Mucosa of rectum (tissue), 2 donors: ENCODE results near the gene PRR19.

Experiments used
- H3K27ac ChIP-seq, 2 donors: one replicate each; pipeline ENCODE4 v1.7.0; 2013; ENCODE audit warnings: inconsistent platforms in 2 of 2, low read depth in 2 of 2, low read length in 2 of 2
- H3K27me3 ChIP-seq, 2 donors: one replicate each; pipeline ENCODE4 v1.7.0; 2013; ENCODE audit warnings: low read length in 2 of 2; ENCODE audit not compliant: control insufficient read depth in 2 of 2, insufficient read depth in 2 of 2
- H3K36me3 ChIP-seq, 2 donors: one replicate each; pipeline ENCODE4 v1.7.0; 2013; ENCODE audit warnings: low read length in 2 of 2; ENCODE audit not compliant: control insufficient read depth in 2 of 2, insufficient read depth in 2 of 2
- H3K4me1 ChIP-seq, 2 donors: one replicate each; pipeline ENCODE4 v1.7.0; 2013; ENCODE audit warnings: low read length in 2 of 2, mild to moderate bottlenecking in 1 of 2; ENCODE audit not compliant: control insufficient read depth in 2 of 2, insufficient read depth in 2 of 2
- H3K4me3 ChIP-seq, 2 donors: one replicate each; pipeline ENCODE4 v1.7.0; 2013; ENCODE audit warnings: low read length in 2 of 2
- H3K9ac ChIP-seq, 2 donors: one replicate each; pipeline ENCODE4 v1.7.0; 2013; ENCODE audit warnings: low read length in 2 of 2, low read depth in 1 of 2, mild to moderate bottlenecking in 1 of 2
- H3K9me3 ChIP-seq, 2 donors: one replicate each; pipeline ENCODE4 v1.7.0; 2013; ENCODE audit warnings: low read length in 2 of 2; ENCODE audit not compliant: control insufficient read depth in 2 of 2
- donor health status: healthy.
- donor health status: Normal muscosa, but diverticular disease.

PRR19 gene

GRCh38 chr19:42288881-42289555 lies 12.9 kb upstream of the PRR19 start:
- peaks cover 41 to 50% of the 10 kb centered on the region in 2 donors for H3K36me3 ChIP-seq
- H3K27me3 ChIP-seq, result no peaks in the 10 kb centered on the region
- H3K4me1 ChIP-seq, result peaks cover 16 to 21% of the 10 kb centered on the region in 2 donors
- no peak overlapping the region for H3K9ac ChIP-seq
- H3K27ac ChIP-seq, result no peak overlapping the region
- H3K9me3 ChIP-seq, result no peaks in the 10 kb centered on the region
- no peak overlapping the region for H3K4me3 ChIP-seq

DNA sequence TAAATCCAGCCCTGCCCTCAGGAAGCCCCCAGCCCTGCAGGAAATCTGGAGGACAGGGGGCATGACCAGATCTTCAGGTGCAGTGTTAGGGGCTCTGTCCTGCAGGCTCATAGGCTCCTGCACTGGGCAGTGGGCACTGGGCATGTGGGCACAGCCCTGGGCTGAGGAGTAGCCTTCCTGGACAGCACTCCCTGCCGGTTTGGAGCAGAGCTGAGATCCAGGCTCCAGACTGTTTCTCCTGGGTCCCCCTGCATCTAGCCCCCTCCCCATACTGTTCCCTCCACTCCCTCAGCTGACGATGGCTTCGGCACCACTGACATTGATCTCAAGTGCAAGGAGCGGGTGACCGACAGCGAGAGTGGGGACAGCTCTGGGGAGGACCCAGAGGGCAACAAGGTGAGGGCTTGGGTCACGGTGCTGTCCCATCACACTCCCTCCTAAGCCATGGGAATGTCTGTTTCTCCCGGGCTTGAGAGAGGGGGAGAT lies 12.3 kb upstream of the PRR19 start:
- H3K4me1 ChIP-seq, result peaks cover 16 to 20% of the 10 kb centered on the region in 2 donors
- H3K36me3 ChIP-seq, result peaks cover 45 to 54% of the 10 kb centered on the region in 2 donors
- H3K9me3 ChIP-seq, result no peaks in the 10 kb centered on the region
- H3K27ac ChIP-seq, result no peak overlapping the region
- no peak overlapping the region for H3K9ac ChIP-seq
- H3K4me3 ChIP-seq, result no peak overlapping the region
- H3K27me3 ChIP-seq, result no peaks in the 10 kb centered on the region

DNA sequence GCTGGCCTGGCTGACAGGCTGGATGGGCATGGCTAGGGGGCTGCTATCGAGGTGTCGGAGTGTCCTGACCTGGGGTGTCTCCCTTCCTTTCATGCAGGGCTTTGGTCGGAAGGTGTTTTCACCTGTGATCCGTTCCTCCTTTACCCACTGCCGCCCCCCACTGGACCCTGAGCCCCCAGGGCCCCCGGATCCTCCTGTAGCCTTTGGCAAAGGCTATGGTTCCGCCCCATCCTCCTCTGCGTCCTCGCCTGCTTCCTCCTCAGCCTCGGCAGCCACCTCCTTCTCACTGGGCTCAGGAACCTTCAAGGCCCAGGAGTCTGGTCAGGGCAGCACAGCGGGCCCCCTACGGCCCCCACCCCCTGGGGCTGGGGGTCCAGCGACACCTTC lies 11.8 kb upstream of the PRR19 start:
- Histone ChIP-seq H3K27ac (no peak overlapping the region), H3K4me1 (peaks cover 13 to 15% of the 10 kb centered on the region in 2 donors), H3K27me3 (no peaks in the 10 kb centered on the region), H3K4me3 (no peak overlapping the region), H3K9ac (no peak overlapping the region), H3K9me3 (no peaks in the 10 kb centered on the region), H3K36me3 (peaks cover 46 to 56% of the 10 kb centered on the region in 2 donors)

- peaks cover 46 to 56% of the 10 kb centered on the region in 2 donors for H3K36me3 ChIP-seq
- no peak overlapping the region for H3K4me3 ChIP-seq
- no peaks in the 10 kb centered on the region for H3K27me3 ChIP-seq
These were observed 11.2 kb upstream of the PRR19 start for GRCh38 chr19:42290523-42291434.

DNA sequence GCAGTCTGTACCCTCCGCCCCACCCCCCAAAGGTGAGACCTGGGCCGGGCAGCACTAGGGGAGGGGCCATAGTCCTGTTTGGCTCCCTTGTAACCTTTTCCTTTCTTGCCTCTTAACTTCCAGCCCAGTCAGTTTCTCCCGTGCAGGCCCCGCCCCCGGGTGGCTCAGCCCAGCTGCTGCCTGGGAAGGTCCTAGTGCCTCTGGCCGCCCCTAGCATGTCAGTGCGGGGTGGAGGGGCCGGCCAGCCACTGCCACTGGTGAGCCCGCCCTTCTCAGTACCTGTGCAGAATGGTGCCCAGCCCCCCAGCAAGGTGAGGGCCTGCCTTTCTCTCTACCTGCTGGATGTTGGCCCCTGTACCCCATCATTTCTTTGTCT lies 10.5 kb upstream of the PRR19 start:
- peaks cover 5 to 6% of the 10 kb centered on the region in 2 donors for H3K4me1 ChIP-seq
- H3K27ac ChIP-seq, result no peak overlapping the region
- no peak overlapping the region for H3K9ac ChIP-seq
- H3K36me3 ChIP-seq, result peaks cover 46 to 56% of the 10 kb centered on the region in 2 donors
- no peak overlapping the region for H3K4me3 ChIP-seq
- no peaks in the 10 kb centered on the region for H3K9me3 ChIP-seq
- H3K27me3 ChIP-seq, result no peaks in the 10 kb centered on the region

More at GRCh38 chr19:42290523-42291434, 11.2 kb upstream of the PRR19 start:
- Histone ChIP-seq H3K4me1 (peaks cover 6 to 10% of the 10 kb centered on the region in 2 donors), H3K9ac (no peak overlapping the region), H3K9me3 (no peaks in the 10 kb centered on the region), H3K27ac (no peak overlapping the region)

DNA sequence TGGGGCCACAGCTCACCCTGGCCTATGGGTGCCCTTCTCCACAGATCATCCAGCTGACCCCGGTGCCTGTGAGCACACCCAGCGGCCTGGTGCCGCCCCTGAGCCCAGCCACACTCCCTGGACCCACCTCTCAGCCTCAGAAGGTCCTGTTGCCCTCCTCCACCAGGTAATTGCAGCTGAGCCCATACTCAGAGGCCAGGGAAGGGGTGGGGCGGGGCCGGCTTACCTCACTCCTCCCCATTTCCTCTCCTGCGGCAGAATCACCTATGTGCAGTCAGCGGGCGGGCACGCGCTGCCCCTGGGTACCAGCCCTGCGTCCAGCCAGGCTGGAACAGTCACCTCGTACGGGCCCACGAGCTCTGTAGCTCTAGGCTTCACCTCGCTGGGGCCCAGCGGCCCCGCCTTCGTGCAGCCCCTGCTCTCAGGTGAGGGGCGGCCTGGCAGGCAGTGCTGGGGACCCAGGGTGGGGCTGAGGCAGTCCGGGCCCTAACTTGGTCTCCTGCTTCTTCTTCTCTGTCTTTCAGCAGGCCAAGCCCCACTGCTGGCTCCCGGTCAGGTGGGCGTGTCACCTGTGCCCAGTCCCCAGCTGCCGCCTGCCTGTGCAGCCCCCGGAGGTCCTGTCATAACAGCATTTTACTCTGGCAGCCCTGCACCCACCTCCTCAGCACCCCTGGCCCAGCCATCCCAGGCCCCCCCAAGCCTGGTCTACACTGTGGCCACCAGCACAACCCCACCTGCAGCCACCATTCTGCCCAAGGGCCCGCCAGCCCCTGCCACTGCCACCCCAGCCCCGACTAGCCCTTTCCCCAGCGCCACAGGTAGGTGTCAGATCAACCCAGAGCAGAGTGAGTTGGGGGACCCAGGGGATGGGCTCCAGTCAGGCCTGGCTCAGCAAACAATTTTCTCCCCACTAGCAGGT lies 9.6 kb upstream of the PRR19 start:
- no peak overlapping the region for H3K4me3 ChIP-seq
- peaks cover 5 to 6% of the 10 kb centered on the region in 2 donors for H3K4me1 ChIP-seq
- no peaks in the 10 kb centered on the region for H3K9me3 ChIP-seq
- H3K27ac ChIP-seq, result no peak overlapping the region
- H3K9ac ChIP-seq, result peak overlapping the region in 1 of 2 donors; percentile 42
- H3K36me3 ChIP-seq, result peaks cover 45 to 56% of the 10 kb centered on the region in 2 donors
- H3K27me3 ChIP-seq, result no peaks in the 10 kb centered on the region

- H3K27me3 ChIP-seq, result no peaks in the 10 kb centered on the region
- peaks cover 5 to 6% of the 10 kb centered on the region in 2 donors for H3K4me1 ChIP-seq
- H3K9me3 ChIP-seq, result no peaks in the 10 kb centered on the region
- H3K9ac ChIP-seq, result no peak overlapping the region
- no peak overlapping the region for H3K4me3 ChIP-seq
- peaks cover 39 to 50% of the 10 kb centered on the region in 2 donors for H3K36me3 ChIP-seq
- no peak overlapping the region for H3K27ac ChIP-seq
These were observed 9.0 kb upstream of the PRR19 start for GRCh38 chr19:42292963-42293362.

DNA sequence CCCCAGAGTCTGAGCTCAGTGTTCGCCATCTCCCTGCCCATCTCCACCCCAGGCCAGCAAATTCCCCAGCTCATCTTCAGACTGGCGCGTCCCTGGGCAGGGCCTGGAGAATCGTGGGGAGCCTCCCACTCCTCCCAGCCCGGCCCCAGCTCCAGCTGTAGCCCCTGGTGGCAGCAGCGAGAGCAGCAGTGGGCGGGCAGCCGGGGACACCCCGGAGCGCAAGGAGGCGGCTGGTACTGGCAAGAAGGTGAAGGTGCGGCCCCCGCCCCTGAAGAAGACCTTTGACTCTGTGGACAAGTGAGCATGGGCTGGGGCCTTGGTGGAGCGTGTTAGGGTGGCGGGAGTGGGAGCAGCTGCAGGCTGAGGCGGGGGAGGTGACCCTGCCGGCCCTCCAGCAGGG lies 8.4 kb upstream of the PRR19 start:
- Histone ChIP-seq H3K27ac (no peak overlapping the region), H3K4me3 (no peak overlapping the region), H3K9me3 (no peaks in the 10 kb centered on the region), H3K4me1 (peaks cover 5 to 6% of the 10 kb centered on the region in 2 donors), H3K9ac (no peak overlapping the region), H3K27me3 (no peaks in the 10 kb centered on the region), H3K36me3 (peaks cover 34 to 44% of the 10 kb centered on the region in 2 donors)

DNA sequence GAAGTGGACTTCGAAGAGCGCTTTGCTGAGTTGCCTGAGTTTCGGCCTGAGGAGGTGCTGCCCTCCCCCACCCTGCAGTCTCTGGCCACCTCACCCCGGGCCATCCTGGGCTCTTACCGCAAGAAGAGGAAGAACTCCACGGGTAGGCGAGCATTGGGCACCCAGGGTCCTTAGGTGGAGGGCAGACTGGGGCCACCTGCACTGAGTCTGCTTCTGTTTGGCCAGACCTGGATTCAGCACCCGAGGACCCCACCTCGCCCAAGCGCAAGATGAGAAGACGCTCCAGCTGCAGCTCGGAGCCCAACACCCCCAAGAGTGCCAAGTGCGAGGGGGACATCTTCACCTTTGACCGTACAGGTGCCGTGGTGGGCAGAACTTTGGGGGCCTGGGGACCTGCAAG lies 8.0 kb upstream of the PRR19 start:
- H3K36me3 ChIP-seq, result peaks cover 31 to 41% of the 10 kb centered on the region in 2 donors
- no peak overlapping the region for H3K9ac ChIP-seq
- no peaks in the 10 kb centered on the region for H3K27me3 ChIP-seq
- no peaks in the 10 kb centered on the region for H3K9me3 ChIP-seq
- H3K4me3 ChIP-seq, result no peak overlapping the region
- peaks cover 5 to 6% of the 10 kb centered on the region in 2 donors for H3K4me1 ChIP-seq
- H3K27ac ChIP-seq, result no peak overlapping the region
